Fibroblast of upper back skin (primary cell): ENCODE measurements around the gene PHKA2.
"Not testable (repeated sequence)": the region's sequence is repeated elsewhere in the genome, so short reads cannot be mapped to it uniquely, and the experiment has no call there.

Experiments used
- DNase-seq: peaks from one replicate; pipeline ENCODE4 v3.0.0-alpha.2; 2013

The PHKA2 gene

GRCh38 chrX:18856645-18856997 lies 127.3 kb downstream of the PHKA2 start:
- DNase-seq = no peak

DNA sequence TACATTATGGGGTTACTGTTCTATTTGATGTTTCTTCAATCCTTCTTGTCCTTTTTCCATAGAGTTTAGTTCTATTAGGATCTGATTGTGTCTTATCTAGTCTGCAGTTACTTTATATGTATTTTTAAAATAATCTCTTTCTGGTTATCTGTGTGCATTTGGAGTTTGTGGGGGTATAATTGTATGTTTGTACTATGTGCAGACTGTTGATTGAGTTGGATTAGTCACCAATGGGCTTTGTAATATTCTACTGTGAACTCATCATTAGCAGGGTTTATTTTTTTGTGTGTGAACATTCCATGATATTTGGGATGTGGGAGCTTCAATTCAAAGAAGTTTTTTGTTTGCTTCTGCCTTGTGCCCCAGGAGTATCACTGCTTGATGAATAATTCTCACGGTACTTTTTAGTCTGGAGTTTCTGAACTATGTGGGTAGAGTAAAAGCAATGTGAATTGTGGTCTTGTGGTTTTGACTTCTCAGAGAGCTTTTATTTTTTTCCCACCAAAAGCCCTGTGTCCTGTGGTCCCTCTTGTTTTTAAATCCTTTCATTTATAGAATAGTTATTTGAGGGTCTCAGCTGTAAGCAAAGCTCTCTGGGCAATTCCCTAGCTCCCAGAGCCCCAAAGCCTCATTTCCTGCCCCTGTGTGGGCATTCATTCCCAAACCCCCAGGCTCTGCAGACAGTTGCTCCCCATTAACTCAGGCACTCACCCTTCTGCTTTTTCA lies 127.8 kb downstream of the PHKA2 start:
- peak; percentile 62 for DNase-seq

DNA sequence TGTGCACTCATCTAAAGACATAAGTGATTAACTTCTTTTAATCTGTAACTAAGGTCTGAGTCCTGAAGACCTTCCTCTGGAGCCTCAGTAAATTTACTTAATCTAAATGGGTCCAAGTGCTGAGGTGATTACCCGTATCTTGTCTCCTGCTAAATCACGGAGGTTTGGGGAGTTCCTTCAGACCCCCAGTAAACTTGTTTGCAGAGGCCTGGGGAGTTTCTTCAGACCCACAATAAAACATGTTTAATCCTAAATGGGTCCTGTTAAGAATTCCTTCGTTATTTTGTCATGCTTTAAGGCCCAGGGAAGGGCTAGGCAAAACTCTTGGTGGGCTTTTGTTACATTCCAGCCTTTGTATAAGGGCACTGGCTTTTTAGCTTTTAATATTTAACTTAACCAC lies 136.0 kb downstream of the PHKA2 start:
- DNase-seq = not testable (repeated sequence)
